ENCODE results near the gene CEND1. TPM values are rescaled to one million over a fixed set of nuclear protein-coding genes. Genes with fewer than 3 reads are reported as not detected.
A peak's percentile ranks its signal among the peaks of the same experiment; 100 is the strongest.

Gene CEND1
- total RNA-seq, 1 experiment from 2014 or later = 2.7 TPM

- no peak for TF ChIP-seq E2F4 (CRISPR knock-in tag; IDR thresholded peaks at IDR 0.05; ENCODE audit: borderline replicate concordance, low read depth)
- no peak for TF ChIP-seq NFE2L1 (CRISPR knock-in tag; IDR thresholded peaks at IDR 0.05)
- TF ChIP-seq SP1 (CRISPR knock-in tag; conservative IDR thresholded peaks at IDR 0.05) = no peak; the same call in none of the 2 replicates
Measured at GRCh38 chr11:790721-791564, 1.1 kb upstream of the CEND1 start (continued).

DNA sequence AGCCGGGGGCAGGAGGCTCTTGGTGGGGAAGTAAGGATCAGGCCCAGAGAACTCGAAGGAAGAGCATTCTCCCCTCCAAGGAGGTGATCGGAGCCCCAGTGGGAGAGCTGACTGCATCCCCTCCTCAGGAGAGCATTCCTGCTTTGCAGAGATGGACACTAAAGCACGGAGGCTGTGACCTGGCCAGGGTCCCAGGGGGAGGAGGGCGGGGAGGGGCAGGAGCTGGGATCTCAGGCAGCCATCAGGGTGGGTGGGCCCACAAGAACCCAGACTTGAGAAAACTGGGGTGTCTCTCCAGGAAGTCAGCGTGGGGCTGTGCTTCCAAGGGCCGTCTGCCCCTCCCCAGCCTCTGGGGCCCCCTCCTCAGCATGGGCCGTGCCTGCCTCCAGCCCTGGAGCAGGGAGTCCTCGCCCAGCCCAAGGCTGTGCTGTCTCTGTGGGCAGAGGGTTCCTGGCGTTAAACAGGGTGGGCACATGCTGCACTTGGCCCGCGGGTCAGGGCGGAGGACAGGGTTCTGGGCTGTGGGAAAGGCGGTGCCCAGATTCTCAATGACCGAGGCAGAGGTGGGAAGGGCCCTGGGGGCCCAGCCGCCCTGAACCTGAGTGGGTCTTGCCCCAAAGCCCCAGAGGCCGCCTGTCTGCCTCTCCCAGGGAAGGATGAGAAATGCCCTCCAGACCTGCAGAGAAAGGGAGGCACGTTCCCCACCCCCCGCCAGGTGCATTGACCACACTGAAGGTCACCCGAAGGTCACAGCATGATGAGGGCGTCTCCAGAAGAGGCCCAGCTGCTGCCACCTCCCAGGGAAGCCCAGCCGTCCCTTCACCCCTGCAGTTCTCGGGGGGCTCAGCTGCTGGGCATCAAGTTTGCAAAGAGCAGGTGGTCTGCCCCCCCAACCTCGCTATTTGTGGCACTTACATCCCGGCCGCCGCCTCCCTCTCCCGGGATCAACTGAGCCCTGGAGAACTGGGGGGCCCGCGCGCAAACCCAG lies 643 bp downstream of the CEND1 start:
- Mint-ChIP-seq H3K9me3 (no peaks in the 10 kb centered on the region), H3K27ac (no peak overlapping the region), H3K36me3 (no peaks in the 10 kb centered on the region), H3K4me1 (peaks cover 9% of the 10 kb centered on the region; the same call in 1 of the 2 replicates), H3K27me3 (ENCODE audit: low read depth) (no peaks in the 10 kb centered on the region), H3K4me3 (no peak overlapping the region)
- TF ChIP-seq, protein P1, sequence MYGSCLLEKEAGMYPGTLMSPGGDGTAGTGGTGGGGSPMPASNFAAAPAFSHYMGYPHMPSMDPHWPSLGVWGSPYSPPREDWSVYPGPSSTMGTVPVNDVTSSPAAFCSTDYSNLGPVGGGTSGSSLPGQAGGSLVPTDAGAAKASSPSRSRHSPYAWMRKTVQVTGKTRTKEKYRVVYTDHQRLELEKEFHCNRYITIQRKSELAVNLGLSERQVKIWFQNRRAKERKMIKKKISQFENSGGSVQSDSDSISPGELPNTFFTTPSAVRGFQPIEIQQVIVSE (CRISPR knock-in tag; IDR thresholded peaks at IDR 0.05; ENCODE audit: borderline replicate concordance) = no peak
- 0 out of 2 replicates have a peak, but pooled peaks have one; percentile 9 for TF ChIP-seq CBFB (CRISPR knock-in tag; IDR thresholded peaks at IDR 0.05; ENCODE audit: low read depth)
- CTCF ChIA-PET = interaction anchor here (0.6 to 2.5 kb wide), 7 partner anchors 12 to 353 kb away, joined by 3 to 9 read pairs (median 4); no protein-coding TSS in a partner anchor
- POLR2A ChIA-PET = interaction anchor here (0.7 to 1.1 kb wide), 3 partner anchors 30 to 71 kb away, joined by 3 to 5 read pairs (median 4); no protein-coding TSS in a partner anchor
- ATAC-seq = no peak
- DNase-seq (ENCODE audit: low spot score) = no peak

GRCh38 chr11:788009-788640 lies 1.8 kb downstream of the CEND1 start:
- CTCF ChIA-PET = no interaction called here
- DNase-seq (ENCODE audit: low spot score) = no peak
- no peaks in the 10 kb centered on the region for H3K27me3 Mint-ChIP-seq (ENCODE audit: low read depth)

More at GRCh38 chr11:788009-788640, 1.8 kb downstream of the CEND1 start:
- TF ChIP-seq AFF4 (CRISPR knock-in tag; IDR thresholded peaks at IDR 0.05; ENCODE audit: borderline replicate concordance) = no peak
- TF ChIP-seq FOXJ3 (CRISPR knock-in tag; IDR thresholded peaks at IDR 0.05; ENCODE audit: borderline replicate concordance) = no peak
- no peak for TF ChIP-seq KAT7 (CRISPR knock-in tag; IDR thresholded peaks at IDR 0.05; ENCODE audit: borderline replicate concordance)
- TF ChIP-seq ZBTB43 (CRISPR knock-in tag; IDR thresholded peaks at IDR 0.05) = no peak
- TF ChIP-seq ZNF232 (CRISPR knock-in tag; IDR thresholded peaks at IDR 0.05) = no peak
- no peak for TF ChIP-seq HMGA2 (CRISPR knock-in tag; IDR thresholded peaks at IDR 0.05)
- TF ChIP-seq ZNF219 (CRISPR knock-in tag; IDR thresholded peaks at IDR 0.05; ENCODE audit: borderline replicate concordance) = no peak
- TF ChIP-seq NFYB (CRISPR knock-in tag; conservative IDR thresholded peaks at IDR 0.05; ENCODE audit: low read depth) = no peak
- no peak for TF ChIP-seq FOXP4 (CRISPR knock-in tag; IDR thresholded peaks at IDR 0.05)
- TF ChIP-seq ZNF512 (CRISPR knock-in tag; IDR thresholded peaks at IDR 0.05; ENCODE audit: borderline replicate concordance) = no peak
- H3K27ac Mint-ChIP-seq = no peak overlapping the region
- H3K4me3 Mint-ChIP-seq = no peak overlapping the region
- POLR2A ChIA-PET = no interaction called here
- ATAC-seq = no peak
- H3K4me1 Mint-ChIP-seq = peaks cover 18% of the 10 kb centered on the region
- H3K36me3 Mint-ChIP-seq = peaks cover 3% of the 10 kb centered on the region
- H3K9me3 Mint-ChIP-seq = no peaks in the 10 kb centered on the region

Data from WTC11 (cell line).